ENCODE data around the gene PTPN12. TPM values are rescaled to one million over a fixed set of nuclear protein-coding genes. Genes with fewer than 3 reads are reported as not detected.

The PTPN12 gene
- total RNA-seq, 1 experiment from 2014 or later: 82.1 TPM

GRCh38 chr7:77558284-77558967 lies 21.3 kb downstream of the PTPN12 start:
- ATAC-seq: no peak
- no peak for TF ChIP-seq REST (IDR thresholded peaks at IDR 0.05; ENCODE audit: insufficient read depth in 1 of 2, low read depth in 2 of 2, low read length in 1 of 2)
- TF ChIP-seq CTCF (IDR thresholded peaks at IDR 0.05): no peak
- no peak for TF ChIP-seq TCF7L2 (IDR thresholded peaks at IDR 0.05; ENCODE audit: low read depth, low read length)
- TF ChIP-seq SIN3A (IDR thresholded peaks at IDR 0.05; ENCODE audit: borderline replicate concordance, insufficient read depth, low read depth, low read length): no peak
- TF ChIP-seq POLR2AphosphoS5 (IDR thresholded peaks at IDR 0.05; ENCODE audit: low read depth, low read length): no peak
- Histone ChIP-seq H3K4me3 (ENCODE audit: low read depth in 2 of 2, low read length in 2 of 2) (no peak overlapping the region), H3K27me3 (ENCODE audit: control insufficient read depth, insufficient read depth, low read length) (no peaks in the 10 kb centered on the region), H3K27ac (ENCODE audit: low read length) (no peak overlapping the region), H3K36me3 (ENCODE audit: control insufficient read depth, insufficient read depth, low read length) (no peaks in the 10 kb centered on the region), H3K9me3 (ENCODE audit: control insufficient read depth, insufficient read depth, low read depth, low read length) (no peaks in the 10 kb centered on the region), H3K4me1 (ENCODE audit: control insufficient read depth, insufficient read depth, low read length) (peaks cover 6% of the 10 kb centered on the region)
- ChIA-PET POLR2A (no interaction called here), CTCF (no interaction called here)
- intact Hi-C loops (cut with micrococcal nuclease; ENCODE audit: unreplicated experiment): no loop called here
- in situ Hi-C loops (cut with HindIII; ENCODE audit: low pct_unique_long_range_greater_than_20kb, low sequenced_read_pairs): no loop called here
- DNase-seq (ENCODE audit: low read depth, low spot score): no peak
- BruUV-seq (replicated peaks): no TSS peak

- intact Hi-C loops (cut with micrococcal nuclease; ENCODE audit: unreplicated experiment): no loop called here
- Histone ChIP-seq H3K27ac (ENCODE audit: low read length) (no peak overlapping the region), H3K27me3 (ENCODE audit: control insufficient read depth, insufficient read depth, low read length) (no peaks in the 10 kb centered on the region), H3K4me3 (ENCODE audit: low read depth in 2 of 2, low read length in 2 of 2) (no peak overlapping the region), H3K4me1 (ENCODE audit: control insufficient read depth, insufficient read depth, low read length) (peaks cover 5% of the 10 kb centered on the region; the same call in 1 of the 2 replicates), H3K9me3 (ENCODE audit: control insufficient read depth, insufficient read depth, low read depth, low read length) (no peaks in the 10 kb centered on the region), H3K36me3 (ENCODE audit: control insufficient read depth, insufficient read depth, low read length) (no peaks in the 10 kb centered on the region)
- TF ChIP-seq POLR2AphosphoS5 (IDR thresholded peaks at IDR 0.05; ENCODE audit: low read depth, low read length): no peak
- no peak for TF ChIP-seq CTCF (IDR thresholded peaks at IDR 0.05)
- TF ChIP-seq REST (IDR thresholded peaks at IDR 0.05; ENCODE audit: insufficient read depth in 1 of 2, low read depth in 2 of 2, low read length in 1 of 2): no peak
- TF ChIP-seq TCF7L2 (IDR thresholded peaks at IDR 0.05; ENCODE audit: low read depth, low read length): no peak
- no peak for TF ChIP-seq SIN3A (IDR thresholded peaks at IDR 0.05; ENCODE audit: borderline replicate concordance, insufficient read depth, low read depth, low read length)
- BruUV-seq (replicated peaks): no TSS peak
- ATAC-seq (no peak), DNase-seq (ENCODE audit: low read depth, low spot score) (no peak)
- POLR2A ChIA-PET: no interaction called here
- in situ Hi-C loops (cut with HindIII; ENCODE audit: low pct_unique_long_range_greater_than_20kb, low sequenced_read_pairs): no loop called here
- CTCF ChIA-PET: interaction anchor here (0.6 kb wide), 1 partner anchor 1205 kb away, joined by 3 read pairs; no protein-coding TSS in a partner anchor
Measured at GRCh38 chr7:77561352-77561751, 24.3 kb downstream of the PTPN12 start.

Measured in Panc1 (cell line).